Hepatocyte (in vitro differentiated cells): ENCODE results near the gene ALDH1L1.

Experiments used
- CTCF ChIP-seq: fragments of 200-600 bp; sonication (generic); IDR thresholded peaks from 2 replicates; pipeline ENCODE4 v1.5.1; 2016; ENCODE audit warnings: antibody characterized with exemption, mild to moderate bottlenecking; ENCODE audit not compliant: poor library complexity
- EZH2 ChIP-seq: fragments of 200-600 bp; sonication (generic); IDR thresholded peaks from 2 replicates; pipeline ENCODE4 v1.6.1; 2016; ENCODE audit warnings: antibody characterized with exemption, mild to moderate bottlenecking, borderline replicate concordance
- EZH2phosphoT487 ChIP-seq: fragments of 200-600 bp; sonication (generic); IDR thresholded peaks from one replicate; pipeline ENCODE4 v1.6.1; 2018; ENCODE audit warnings: antibody characterized with exemption, mild to moderate bottlenecking, low read depth, moderate library complexity; ENCODE audit not compliant: unreplicated experiment, severe bottlenecking

- no peak for TF ChIP-seq CTCF
- no peak for TF ChIP-seq EZH2phosphoT487
- TF ChIP-seq EZH2 = no peak
These were observed 116.9 kb downstream of the ALDH1L1 start for GRCh38 chr3:126063358-126063965.
